HepG2 (cell line): ENCODE data around the gene RPS6KA2. TPM values are rescaled to one million over a fixed set of nuclear protein-coding genes. Genes with fewer than 3 reads are reported as not detected.

Experiments used
- HMGXB4 ChIP-seq, 2 experiments: sonication (generic) in 1 of 2; formaldehyde crosslinking in 1 of 2; IDR thresholded peaks; 2 replicates each; pipeline versions ENCODE4 v1.4.0 to v1.6.1; 2018 to 2020; ENCODE audit warnings: missing genetic modification reagents in 2 of 2, borderline replicate concordance in 1 of 2, low read depth in 1 of 2, mild to moderate bottlenecking in 1 of 2, missing biosample characterization in 1 of 2
- PATZ1 ChIP-seq: sonication (generic); formaldehyde crosslinking; IDR thresholded peaks from 2 replicates; pipeline ENCODE4 v1.4.0; 2020; ENCODE audit warnings: missing genetic modification reagents
- PCBP1 ChIP-seq: fragments of 200-400 bp; formaldehyde crosslinking; IDR thresholded peaks from 2 replicates; pipeline ENCODE4 v1.6.1; 2017; ENCODE audit warnings: mild to moderate bottlenecking, low read depth, low read length, borderline replicate concordance
- POLR2AphosphoS5 ChIP-seq: IDR thresholded peaks from 2 replicates; pipeline ENCODE4 v1.6.1; 2012; ENCODE audit warnings: low read depth, low read length
- SAFB2 ChIP-seq: sonication (generic); formaldehyde crosslinking; IDR thresholded peaks from 2 replicates; pipeline ENCODE4 v1.5.1; 2020; ENCODE audit warnings: missing genetic modification reagents, low read depth, mild to moderate bottlenecking, borderline replicate concordance
- TOE1 ChIP-seq: sonication (generic); formaldehyde crosslinking; IDR thresholded peaks from 2 replicates; pipeline ENCODE4 v1.4.0; 2020; ENCODE audit warnings: mild to moderate bottlenecking, missing genetic modification reagents
- ZBTB4 ChIP-seq: sonication (generic); formaldehyde crosslinking; IDR thresholded peaks from 2 replicates; pipeline ENCODE4 v1.4.0; 2020; ENCODE audit warnings: missing genetic modification reagents, mild to moderate bottlenecking, borderline replicate concordance
- ZNF318 ChIP-seq: sonication (generic); formaldehyde crosslinking; IDR thresholded peaks from 2 replicates; pipeline ENCODE4 v1.4.0; 2020; ENCODE audit warnings: mild to moderate bottlenecking, missing genetic modification reagents
- polyA plus RNA-seq, 8 experiments: library from polyadenylated mRNA; depleted of rRNA in 3 of 8; stranded (reverse) in 7 of 8; unstranded in 1 of 8; fragments of >200 nt; fragmentation: Illumina TruSeq in 4 of 8; extraction: Trizol in 4 of 8; gene quantifications; 2 replicates each; pipeline versions ENCODE4 v1.2.1 to v1.2.3, GENCODE V29; 2011 to 2016; ENCODE audit warnings: low read depth in 4 of 8, missing spikeins in 1 of 8, mixed read lengths in 1 of 8; ENCODE audit not compliant: insufficient read depth in 1 of 8
- total RNA-seq, 5 experiments: library from RNA; depleted of rRNA; stranded (reverse); fragments of >200 nt; fragmentation: Illumina TruSeq; extraction: Trizol; gene quantifications; 2 replicates each; pipeline ENCODE4 v1.2.3, GENCODE V29; 2016; ENCODE audit warnings: low read depth in 1 of 5

RPS6KA2 gene
- total and polyA plus RNA-seq, 2 of the 13 experiments (the other 11 are each of a cell fraction or from before 2014, with no cell fraction given): 0.22 to 0.38 TPM

GRCh38 chr6:166436195-166437139, 190.6 kb downstream of the RPS6KA2 start (continued):
- no peak for TF ChIP-seq HMGXB4 (CRISPR knock-in tag; IDR thresholded peaks at IDR 0.05; ENCODE audit: borderline replicate concordance in 1 of 2, low read depth in 1 of 2)
- no peak for TF ChIP-seq ZBTB4 (CRISPR knock-in tag)
- TF ChIP-seq ZNF318 (CRISPR knock-in tag): no peak
- TF ChIP-seq PATZ1 (CRISPR knock-in tag): no peak
- no peak for TF ChIP-seq TOE1 (CRISPR knock-in tag)
- TF ChIP-seq POLR2AphosphoS5: no peak
- no peak for TF ChIP-seq SAFB2 (CRISPR knock-in tag)
- TF ChIP-seq PCBP1: no peak
